Endothelial cell of umbilical vein (primary cell): ENCODE data around the gene DHRS7B. TPM values are rescaled to one million over a fixed set of nuclear protein-coding genes. Genes with fewer than 3 reads are reported as not detected.

Experiments
- BruUV-seq: library from RNA; stranded (reverse); fragments of 400-500 nt; replicated peaks from 2 replicates; lab custom pipeline; 2021; lab: Mats Ljungman, UMichigan
- CTCF ChIA-PET: fragments of 300-600, 350-600 bp; sonication (Branson Sonifier 250); formaldehyde crosslinking; loops from one replicate; lab custom pipeline; 2021; ENCODE audit warnings: antibody characterized with exemption, inconsistent platforms; lab: Charles Lee
- POLR2A ChIA-PET: fragments of 300-600, 350-600 bp; sonication (Branson Sonifier 250); formaldehyde crosslinking; loops from one replicate; lab custom pipeline; 2021; ENCODE audit warnings: antibody characterized with exemption, inconsistent platforms; lab: Charles Lee
- DNase-seq: peaks from one replicate; pipeline ENCODE4 v3.0.0-alpha.2; 2011; ENCODE audit warnings: low read depth, low spot score
- FAIRE-seq: peaks from 2 replicates; lab custom pipeline; 2011; peaks lifted over from hg19 to GRCh38; lab: Jason Lieb, UNC
- H2AFZ ChIP-seq: 2 replicates; pipeline ENCODE4 v1.6.0; 2012; ENCODE audit warnings: low read depth, low read length, control low read depth, inconsistent platforms
- H3K27ac ChIP-seq: 2 replicates; pipeline ENCODE4 v1.5.1; 2011; ENCODE audit warnings: low read depth, mild to moderate bottlenecking, control low read depth, low read length, moderate library complexity; ENCODE audit not compliant: insufficient read depth
- H3K27me3 ChIP-seq, 2 experiments: 2 replicates each; pipeline versions ENCODE4 v1.6.0 to v1.6.1; 2011; ENCODE audit warnings: low read length in 2 of 2, mixed read lengths in 1 of 2; ENCODE audit not compliant: control insufficient read depth in 2 of 2, insufficient read depth in 2 of 2
- H3K36me3 ChIP-seq, 2 experiments: 2 replicates in 1 of 2; 3 replicates in 1 of 2; pipeline ENCODE4 v1.5.1; 2011; ENCODE audit warnings: low read length in 2 of 2, mild to moderate bottlenecking in 1 of 2, moderate library complexity in 1 of 2; ENCODE audit not compliant: control insufficient read depth in 2 of 2, insufficient read depth in 2 of 2; ENCODE audit errors: extremely low read depth in 1 of 2
- H3K4me1 ChIP-seq: 3 replicates; pipeline ENCODE4 v1.5.1; 2011; ENCODE audit warnings: mild to moderate bottlenecking, low read length; ENCODE audit not compliant: control insufficient read depth, insufficient read depth; ENCODE audit errors: extremely low read depth
- H3K4me2 ChIP-seq: 2 replicates; pipeline ENCODE4 v1.6.1; 2011; ENCODE audit warnings: low read length, control low read depth, mixed read lengths; ENCODE audit not compliant: insufficient read depth
- H3K4me3 ChIP-seq, 3 experiments: fragments of 200-600 bp in 1 of 3; sonication (generic), shearing (Covaris generic) in 1 of 3; replicated peaks in 1 of 3; 2 replicates each; pipeline ENCODE4 v1.5.1; 2011 to 2016; ENCODE audit warnings: control low read depth in 3 of 3, low read length in 3 of 3, mild to moderate bottlenecking in 2 of 3, inconsistent platforms in 1 of 3, low read depth in 1 of 3, moderate library complexity in 1 of 3; ENCODE audit not compliant: insufficient read depth in 1 of 3
- H3K79me2 ChIP-seq: 2 replicates; pipeline ENCODE4 v1.6.0; 2012; ENCODE audit warnings: low read length, inconsistent platforms; ENCODE audit not compliant: control insufficient read depth, insufficient read depth
- H3K9ac ChIP-seq: replicated peaks from 2 replicates; pipeline ENCODE3; 2011; ENCODE audit warnings: low read length, control low read depth; ENCODE audit not compliant: insufficient read depth; ENCODE audit errors: extremely low read depth
- H3K9me1 ChIP-seq: replicated peaks from 3 replicates; pipeline ENCODE4 v1.6.0; 2011; ENCODE audit warnings: mild to moderate bottlenecking, low read length; ENCODE audit not compliant: control insufficient read depth, insufficient read depth; ENCODE audit errors: extremely low read depth
- H3K9me3 ChIP-seq: replicated peaks from 2 replicates; pipeline ENCODE4 v1.5.1; 2012; ENCODE audit warnings: low read length, inconsistent platforms; ENCODE audit not compliant: control insufficient read depth, insufficient read depth
- H4K20me1 ChIP-seq: replicated peaks from 2 replicates; pipeline ENCODE3; 2011; ENCODE audit warnings: mild to moderate bottlenecking, low read length; ENCODE audit not compliant: control insufficient read depth, insufficient read depth; ENCODE audit errors: extremely low read depth
- EZH2 ChIP-seq: IDR thresholded peaks from 2 replicates; pipeline ENCODE4 v1.6.1; 2012; ENCODE audit warnings: borderline replicate concordance, low read depth, mild to moderate bottlenecking, moderate library complexity, low read length, inconsistent platforms; ENCODE audit not compliant: severe bottlenecking
- FOS ChIP-seq: IDR thresholded peaks from 2 replicates; pipeline ENCODE4 v1.6.1; 2011; ENCODE audit warnings: mild to moderate bottlenecking, low read length, moderate library complexity, borderline replicate concordance; ENCODE audit not compliant: insufficient read depth
- GATA2 ChIP-seq: IDR thresholded peaks from 2 replicates; pipeline ENCODE4 v1.7.0; 2011; ENCODE audit warnings: low read depth, mild to moderate bottlenecking, moderate library complexity, mixed read lengths, low read length; ENCODE audit not compliant: insufficient read length, insufficient read depth
- JUN ChIP-seq: IDR thresholded peaks from 2 replicates; pipeline ENCODE4 v1.6.1; 2011; ENCODE audit warnings: borderline replicate concordance, low read depth; ENCODE audit not compliant: insufficient read length, insufficient read depth
- MAX ChIP-seq: IDR thresholded peaks from 2 replicates; pipeline ENCODE4 v1.6.1; 2011; ENCODE audit not compliant: insufficient read depth, insufficient read length
- MYC ChIP-seq: IDR thresholded peaks from one replicate; pipeline ENCODE4 v1.6.1; 2011; ENCODE audit warnings: mild to moderate bottlenecking, low read depth, low read length
- POLR2A ChIP-seq: IDR thresholded peaks from 2 replicates; pipeline ENCODE4 v1.6.1; 2012; ENCODE audit warnings: low read depth, mild to moderate bottlenecking, control low read depth, low read length
- dilution Hi-C: fragments of 300-500 bp; cut with MboI; formaldehyde crosslinking; loops from one replicate; pipeline ENCODE4 v1.15.0; 2019; ENCODE audit warnings: low sequenced_read_pairs; ENCODE audit not compliant: extremely low pct_ligation_motif_present
- intact Hi-C: fragments of 100-400 bp; cut with micrococcal nuclease; formaldehyde crosslinking; loops from one replicate; pipeline ENCODE4 v1.10.0; 2022
- polyA plus RNA-seq, 4 experiments: library from polyadenylated mRNA; depleted of rRNA in 3 of 4; stranded (reverse) in 3 of 4; unstranded in 1 of 4; fragments of >200 nt; gene quantifications; 2 replicates each; pipeline versions ENCODE4 v1.2.1 to v1.2.3, GENCODE V29; 2011 to 2012; ENCODE audit warnings: missing spikeins in 1 of 4
- total RNA-seq: library from RNA; stranded (reverse); gene quantifications from 2 replicates; pipeline ENCODE4 v1.2.3, GENCODE V29; 2021

The DHRS7B gene
- total and polyA plus RNA-seq, 2 donors (not counting 3 experiments of a cell fraction or from before 2014, with no cell fraction given): 14.0 to 28.1 TPM

DNA sequence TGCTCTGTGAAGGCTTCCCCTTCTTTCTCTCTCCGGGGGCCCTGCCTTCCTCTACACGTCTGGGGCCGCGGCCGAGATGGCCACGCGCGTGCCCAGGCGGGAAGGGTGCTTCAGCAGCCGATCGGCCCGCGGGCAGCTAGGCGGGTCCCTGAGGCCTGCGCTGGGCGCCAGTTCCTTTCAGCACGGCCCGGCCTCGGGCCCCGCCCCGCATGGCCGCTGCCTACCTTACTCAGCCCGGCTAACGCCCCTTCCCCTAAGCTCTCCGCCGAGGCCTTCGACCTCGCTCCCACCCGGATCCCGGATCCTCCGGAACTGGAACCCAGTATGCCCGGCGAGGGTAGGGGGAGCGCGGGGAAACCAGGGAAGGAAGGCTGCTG is 86.9 kb downstream of the DHRS7B start:
- FAIRE-seq (peak; percentile 52), DNase-seq (no peak)
- no peaks in the 10 kb centered on the region for H4K20me1 ChIP-seq
- peaks cover 66% of the 10 kb centered on the region for H3K79me2 ChIP-seq
- peak overlapping the region; percentile 77 for H3K27ac ChIP-seq
- ChIA-PET CTCF (interaction anchor here (1.0 to 4.5 kb wide), 9 partner anchors 10 to 299 kb away, joined by 3 to 35 read pairs (median 4); no protein-coding TSS in a partner anchor), POLR2A (interaction anchor here (1.1 kb wide), 1 partner anchor 85 kb away, joined by 4 read pairs; no protein-coding TSS in a partner anchor)
- no peaks in the 10 kb centered on the region for H3K27me3 ChIP-seq
- peak overlapping the region; percentile 55 for H2AFZ ChIP-seq
- H3K4me1 ChIP-seq: peaks cover 20% of the 10 kb centered on the region
- intact Hi-C loops: loop anchor here (1.0 to 10.0 kb wide), 8 partner anchors 40 to 171 kb away; partner anchors contain the start of genes DHRS7B, MAP2K3, NATD1 and USP22
- H3K4me2 ChIP-seq: peak overlapping the region; percentile 98
- no peak for TF ChIP-seq JUN
- no peak for TF ChIP-seq EZH2
- TF ChIP-seq POLR2A: no peak
- no peak for TF ChIP-seq MAX
- no peak for TF ChIP-seq FOS
- no peak for TF ChIP-seq MYC
- TF ChIP-seq GATA2: no peak
- H3K4me3 ChIP-seq: peak overlapping the region; percentile 73 to 96 (median 96)
- dilution Hi-C loops: no loop called here
- peaks cover 2 to 6% of the 10 kb centered on the region in 2 experiments for H3K36me3 ChIP-seq
- H3K9me3 ChIP-seq: no peaks in the 10 kb centered on the region
- no peaks in the 10 kb centered on the region for H3K9me1 ChIP-seq
- peak overlapping the region; percentile 96 for H3K9ac ChIP-seq
- no TSS peak for BruUV-seq
